Eye (tissue), 1 donor: Measurements from ENCODE around the gene ALG9.
A peak's percentile ranks its signal among the peaks of the same experiment; 100 is the strongest.

ENCODE experiments used
- DNase-seq: peaks from one replicate; pipeline ENCODE4 v3.0.0-alpha.2; 2015

Gene ALG9

DNA sequence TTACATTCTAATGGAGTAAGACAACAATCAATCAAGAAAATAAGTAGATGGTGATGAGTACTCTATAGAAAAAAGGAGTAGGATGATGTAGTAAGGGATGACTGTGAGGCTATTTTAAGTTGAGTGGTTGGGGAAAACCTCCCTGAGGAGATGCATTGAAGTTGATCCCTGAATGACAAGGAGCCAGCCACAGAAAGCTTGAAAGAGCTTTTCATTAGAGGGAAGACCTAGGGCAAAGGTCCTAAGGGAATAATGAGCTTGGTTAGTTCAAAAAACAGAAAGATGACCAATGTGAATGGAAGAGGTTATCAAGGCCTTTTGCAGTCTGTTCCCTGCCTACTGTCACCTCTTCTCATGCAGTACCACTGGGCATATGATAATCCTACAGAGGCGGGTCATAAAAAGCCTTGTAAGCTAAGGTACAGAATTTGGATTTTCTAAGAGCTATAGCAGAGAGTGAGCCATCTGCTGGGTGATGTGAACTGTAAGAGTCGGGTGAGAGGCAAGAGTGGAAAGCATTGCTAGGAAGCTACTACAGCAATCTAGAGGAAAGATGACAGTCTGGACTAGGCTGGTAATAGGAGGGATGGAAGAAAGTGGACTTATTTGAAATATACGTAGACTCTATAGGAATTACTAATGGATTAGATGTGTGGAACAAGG, 108.3 kb downstream of the ALG9 start:
- DNase-seq = no peak

DNA sequence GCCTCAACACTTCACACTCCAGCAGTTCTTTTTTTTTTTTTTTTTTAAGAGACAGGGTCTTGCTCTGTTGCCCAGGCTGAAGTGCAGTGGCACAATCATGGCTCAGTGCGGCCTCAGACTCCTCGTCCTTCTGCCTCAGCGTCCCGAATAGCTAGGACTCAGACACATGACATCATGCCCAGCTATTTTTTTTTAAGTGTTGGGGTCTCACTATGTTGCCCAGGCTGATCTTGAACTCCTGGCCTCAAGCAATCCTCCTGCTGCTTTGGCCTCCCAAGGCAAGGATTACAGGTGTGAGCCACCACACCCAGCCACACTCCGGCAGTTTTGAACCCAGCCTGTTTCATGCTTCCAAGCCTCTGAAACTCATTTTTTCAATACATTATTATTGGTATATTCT, 108.9 kb downstream of the ALG9 start:
- no peak for DNase-seq

DNA sequence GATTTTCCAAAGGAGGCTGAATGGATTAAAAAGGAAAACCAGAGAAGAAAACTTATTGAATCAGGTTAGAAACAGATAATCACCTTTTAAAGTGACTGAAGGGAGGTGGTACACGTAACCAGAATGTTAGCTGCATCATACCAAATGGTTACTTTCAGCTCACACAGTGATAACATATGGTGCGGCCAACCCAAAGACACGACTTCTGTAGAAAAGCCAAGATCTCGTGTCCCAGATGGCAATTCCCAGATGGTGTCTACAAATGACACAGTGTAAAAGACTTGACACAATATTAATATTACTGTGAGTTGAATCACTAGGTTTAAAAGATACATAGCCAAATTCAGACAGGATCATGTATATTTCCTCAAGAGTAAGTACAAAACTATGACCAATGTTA, 110.3 kb downstream of the ALG9 start:
- DNase-seq = no peak

DNA sequence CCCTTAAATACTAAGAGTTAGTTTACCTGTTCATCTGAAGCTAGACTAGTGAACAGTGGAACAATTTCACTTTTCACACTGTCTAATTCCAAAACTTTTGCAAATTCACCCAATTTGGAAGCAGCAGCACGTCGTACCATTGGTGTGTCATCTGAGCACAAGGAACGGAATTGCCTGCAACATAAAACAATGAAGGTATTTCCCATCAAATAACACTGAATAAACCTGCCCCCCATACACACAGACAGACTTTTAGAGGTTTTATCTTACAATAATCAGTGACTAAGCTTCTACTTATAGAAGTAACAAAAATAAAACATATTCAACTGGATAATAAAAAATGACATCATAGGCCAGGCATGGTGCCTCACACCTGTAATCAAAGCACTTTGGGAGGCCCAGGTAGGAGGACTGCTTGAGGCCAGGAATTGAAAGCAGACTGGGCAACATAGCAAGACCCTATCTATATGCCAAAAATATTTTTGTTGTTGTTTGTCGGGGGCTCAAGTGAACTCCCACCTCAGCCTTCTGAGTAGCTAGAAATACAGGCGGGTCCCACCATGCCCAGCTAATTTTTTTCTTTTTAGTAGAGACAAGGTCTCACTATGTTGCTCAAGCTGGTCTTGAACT, 111.5 kb downstream of the ALG9 start:
- DNase-seq = no peak

DNA sequence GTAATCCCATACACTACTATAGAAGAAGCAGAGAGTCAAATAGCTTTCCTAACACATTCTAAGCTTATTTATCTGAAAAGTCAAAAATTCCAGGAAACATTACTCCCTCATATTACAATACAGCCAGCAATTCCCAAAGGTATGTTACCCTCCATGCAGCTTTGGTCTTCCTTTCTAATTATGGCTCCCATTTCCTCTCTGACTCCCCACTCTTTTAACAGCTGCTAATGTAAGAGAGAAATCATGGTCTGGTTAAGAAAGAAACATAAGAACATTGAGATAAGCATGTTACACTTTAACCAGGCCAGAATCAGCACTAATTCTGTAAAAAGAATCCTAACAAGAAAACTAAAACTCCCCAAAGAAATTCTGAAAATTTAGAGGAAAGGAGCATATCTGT, 112.0 kb downstream of the ALG9 start:
- DNase-seq = no peak

DNA sequence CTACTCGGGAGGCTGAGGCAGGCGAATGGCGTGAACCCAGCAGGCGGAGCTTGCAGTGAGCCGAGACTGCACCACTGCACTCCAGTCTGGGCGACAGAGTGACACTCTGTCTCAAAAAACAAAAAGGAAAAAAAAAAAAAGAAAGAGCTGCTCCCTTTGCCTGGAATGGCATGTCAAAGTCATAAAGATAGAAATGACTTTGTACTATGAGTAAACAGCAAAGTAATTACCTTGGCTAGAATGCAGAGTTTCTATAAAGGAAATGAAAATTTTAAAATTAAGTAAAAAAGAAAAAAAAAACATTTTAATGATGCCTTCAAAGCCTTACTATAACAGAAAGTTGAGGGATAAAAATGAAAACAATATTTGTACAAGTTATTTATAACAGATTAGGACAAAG, 115.3 kb downstream of the ALG9 start:
- no peak for DNase-seq

DNA sequence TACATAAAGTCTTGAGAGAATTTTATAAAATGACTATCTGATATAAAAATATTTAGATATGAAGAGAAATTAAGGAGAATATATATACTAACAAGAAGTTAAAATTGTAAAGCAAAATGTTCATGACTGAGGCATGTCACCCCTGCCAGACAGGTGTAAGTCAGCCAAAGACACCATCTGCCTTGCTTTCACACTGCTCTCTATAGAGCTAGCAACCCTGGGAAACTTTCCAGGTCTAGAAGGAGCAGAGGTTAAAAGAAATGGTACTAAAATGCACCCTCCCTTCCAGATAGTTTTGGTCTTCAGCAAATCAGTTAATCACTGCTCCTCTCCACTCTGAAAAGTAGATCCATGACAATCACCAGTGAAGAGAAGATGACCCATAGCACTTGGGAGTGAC, 121.7 kb downstream of the ALG9 start:
- DNase-seq = no peak

DNA sequence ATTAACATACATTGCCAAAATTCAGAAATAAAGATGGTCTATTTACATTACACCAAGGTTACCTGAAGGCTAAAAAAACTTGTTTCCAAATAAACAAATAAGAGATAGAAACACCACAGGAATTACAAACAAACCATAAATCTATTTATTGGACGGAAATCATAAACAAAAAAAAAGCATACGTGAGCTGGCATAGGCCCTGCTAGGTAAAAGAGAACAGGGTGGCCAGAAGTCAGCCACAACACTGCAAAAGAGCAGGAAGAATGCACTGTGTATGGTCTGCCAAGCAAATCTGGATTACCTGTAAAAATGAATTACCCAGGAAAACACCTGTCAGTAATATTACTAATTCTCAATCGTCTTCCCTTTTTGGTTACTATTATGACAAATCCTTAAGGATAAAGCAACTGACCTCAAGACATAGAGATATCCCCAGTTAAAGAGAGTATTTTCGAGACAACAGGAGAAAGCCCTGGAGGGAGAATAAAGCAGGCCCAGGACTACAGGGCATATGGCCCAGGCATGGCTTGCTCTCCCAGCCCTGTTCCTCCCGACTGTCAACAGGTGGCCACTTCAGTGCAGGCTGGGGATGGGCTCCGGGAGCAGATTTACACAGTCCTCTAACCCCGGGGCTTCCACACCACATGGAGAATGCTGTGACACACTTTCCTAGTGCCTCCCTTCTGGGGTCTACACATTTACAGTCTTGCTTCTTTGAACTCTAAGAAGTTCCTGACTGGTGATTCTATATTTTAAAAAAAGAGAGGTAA, 123.2 kb downstream of the ALG9 start:
- DNase-seq = no peak

DNA sequence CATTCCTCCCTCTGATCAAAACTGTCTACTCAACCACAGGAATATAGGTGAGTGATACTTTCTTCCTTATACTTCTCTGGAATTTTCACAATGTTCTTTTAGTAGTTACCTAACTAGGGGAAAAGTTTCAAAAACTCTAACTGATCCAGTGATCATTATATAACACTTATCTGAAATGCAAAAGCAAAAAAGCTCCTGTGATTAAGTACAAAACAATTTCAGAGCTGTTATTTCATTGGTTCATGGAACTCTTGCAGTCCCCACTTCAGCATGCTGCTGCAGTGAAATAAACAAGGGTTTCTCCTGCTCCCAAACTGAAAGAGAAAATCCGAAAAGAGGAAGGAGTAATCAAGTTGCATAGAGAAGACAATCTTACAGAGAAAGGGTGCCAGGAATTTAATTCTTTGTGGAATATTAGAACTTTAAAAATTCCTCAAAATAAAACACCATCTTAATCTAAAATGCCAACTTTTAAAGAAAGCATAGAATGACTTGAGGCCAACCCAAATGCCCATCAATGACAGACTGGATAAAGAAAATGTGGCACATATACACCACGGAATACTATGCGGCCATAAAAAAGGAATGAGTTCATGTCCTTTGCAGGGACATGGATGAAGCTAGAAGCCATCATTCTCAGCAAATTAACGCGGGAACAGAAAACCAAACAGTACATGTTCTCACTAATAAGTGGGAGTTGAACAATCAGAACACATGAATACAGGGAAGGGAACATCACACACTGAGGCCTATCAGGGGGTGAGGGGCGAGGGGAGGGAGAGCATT, 125.5 kb downstream of the ALG9 start:
- DNase-seq = no peak

DNA sequence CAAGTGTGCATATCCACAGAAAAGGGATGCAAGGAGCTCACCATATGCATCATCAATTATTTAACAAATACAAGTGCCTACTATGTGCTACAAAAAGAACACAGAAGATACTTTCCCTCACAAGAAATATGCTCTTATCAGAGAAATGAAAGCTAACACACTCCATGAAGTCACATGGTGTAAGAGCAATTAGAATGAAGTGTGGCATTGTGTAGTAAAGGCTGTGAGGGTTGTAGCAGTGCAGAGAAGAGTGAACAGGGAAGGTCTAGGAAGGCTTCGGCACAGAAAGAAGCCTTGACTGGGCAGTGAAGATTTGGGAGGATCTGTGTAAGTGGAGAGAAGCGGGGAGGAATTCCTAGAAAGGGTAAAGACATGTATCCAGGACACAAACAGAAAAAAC, 127.7 kb downstream of the ALG9 start:
- DNase-seq = no peak

DNA sequence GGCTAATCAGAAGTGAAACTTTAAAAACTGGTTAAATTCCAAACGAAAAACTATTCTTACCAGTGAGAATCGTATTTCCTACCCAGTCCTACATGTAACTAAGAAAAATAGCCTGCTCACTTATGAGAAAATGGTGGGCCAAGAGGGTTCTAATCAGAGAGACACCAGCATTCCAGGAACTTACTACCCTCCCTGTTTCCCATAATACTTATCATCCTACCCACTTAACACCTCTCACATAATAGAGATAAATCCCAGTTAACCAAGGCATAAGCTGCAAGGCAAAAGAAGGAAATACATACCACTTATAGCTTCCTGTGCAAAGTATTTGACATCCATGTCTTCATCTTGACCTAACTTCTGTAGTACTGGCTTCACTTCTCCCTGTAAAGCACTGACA, 129.6 kb downstream of the ALG9 start:
- DNase-seq = no peak

DNA sequence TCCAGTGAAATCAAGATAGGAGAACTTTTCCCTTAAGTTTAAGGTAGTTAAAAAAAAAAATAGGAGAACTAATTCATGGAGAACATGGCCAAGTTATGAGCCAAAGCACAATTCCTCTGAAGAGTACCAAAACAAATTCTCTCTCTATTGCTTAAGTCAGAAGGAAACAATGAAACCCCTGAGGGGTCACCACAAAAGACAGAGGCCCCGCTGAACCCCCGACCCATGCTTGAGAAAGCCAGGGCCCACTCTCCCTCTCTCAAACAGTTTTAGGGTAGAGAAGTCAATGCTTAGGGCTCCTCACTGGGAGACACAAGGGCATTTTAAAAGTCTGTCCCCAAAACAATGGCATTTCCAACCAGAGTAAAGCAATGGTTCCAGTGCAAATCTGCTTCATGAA, 132.1 kb downstream of the ALG9 start:
- no peak for DNase-seq

DNA sequence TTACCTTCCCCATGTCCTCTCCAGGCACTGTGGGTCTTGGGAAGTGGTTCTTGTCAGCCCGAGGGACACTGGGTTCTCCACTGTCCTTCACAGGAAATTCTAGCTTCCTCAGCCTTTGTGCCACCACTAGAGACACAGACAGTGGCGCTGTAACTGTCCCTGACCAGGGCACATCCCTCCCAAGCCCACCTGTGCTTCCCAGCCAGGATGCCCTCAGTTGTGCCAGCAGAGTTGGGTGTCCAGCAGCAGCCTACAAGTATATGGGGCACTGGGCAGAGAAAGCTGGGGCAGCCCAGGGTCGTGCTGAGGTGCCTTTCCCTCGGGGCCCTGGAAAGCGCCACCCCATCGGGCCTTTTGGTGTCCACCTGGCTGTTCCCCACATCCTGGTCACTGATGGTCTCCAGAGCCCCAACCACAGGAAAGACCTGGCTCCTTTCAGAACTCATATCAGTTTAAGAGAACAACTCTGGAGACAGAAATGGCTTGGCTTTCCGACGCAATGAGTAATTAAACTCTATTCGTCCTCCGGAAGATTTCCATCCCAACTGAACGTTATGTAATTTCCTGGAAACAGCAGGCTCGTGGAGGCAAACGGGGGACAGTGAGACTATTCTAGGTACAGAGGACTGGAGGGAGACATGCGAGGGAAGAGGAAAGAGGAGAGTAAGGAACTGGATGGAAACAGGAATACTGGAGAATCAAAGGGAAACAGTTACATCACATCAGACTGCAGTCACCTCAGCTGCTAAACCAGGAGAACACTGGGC, 133.8 kb downstream of the ALG9 start:
- peak; percentile 18 for DNase-seq

DNA sequence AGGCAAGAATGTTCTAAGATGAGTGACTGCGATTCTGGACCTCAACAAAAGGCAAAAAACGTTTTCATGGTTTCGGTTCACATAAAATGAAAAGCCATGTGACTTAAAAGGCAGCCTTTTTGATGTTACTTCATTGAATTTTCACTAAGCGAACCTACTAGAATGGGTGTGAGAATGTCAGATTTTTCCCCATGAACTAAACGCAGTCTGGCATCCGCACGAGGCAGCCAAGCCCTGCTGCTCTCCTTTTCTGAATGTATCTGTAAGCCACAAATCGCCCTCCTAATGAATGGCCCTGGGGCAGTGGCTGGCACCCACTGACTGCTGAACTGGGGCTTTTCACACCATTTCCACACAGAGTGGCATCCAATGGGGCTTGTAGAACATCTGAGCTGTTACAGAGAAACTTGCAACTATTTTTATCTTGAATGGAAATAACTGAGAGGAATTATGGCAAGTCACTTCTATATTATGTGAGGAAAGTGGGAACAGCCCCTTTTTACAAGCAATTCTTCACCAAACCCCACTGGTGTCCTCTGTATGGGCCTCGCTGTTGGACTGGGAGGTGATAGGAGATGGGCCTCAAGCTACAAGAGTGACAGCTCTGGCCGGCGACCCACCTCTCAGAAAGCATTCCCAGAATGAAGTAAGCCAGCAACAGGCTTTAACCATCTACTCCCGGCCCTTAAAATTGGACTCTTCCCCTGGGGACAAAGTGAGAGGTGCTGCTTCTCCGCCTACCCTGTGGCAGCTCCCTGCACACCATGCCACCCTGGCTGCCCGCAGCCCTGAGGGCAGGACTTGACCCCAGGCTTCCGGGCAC, 134.5 kb downstream of the ALG9 start:
- DNase-seq = peak; percentile 35
